Ishikawa (cell line): ENCODE results near the gene KCNB1.

ENCODE experiments used
- CEBPB ChIP-seq: IDR thresholded peaks from 2 replicates; pipeline ENCODE4 v1.6.1; 2012
- CREB1 ChIP-seq: IDR thresholded peaks from 2 replicates; pipeline ENCODE4 v1.6.1; 2012; ENCODE audit warnings: low read depth
- EGR1 ChIP-seq: IDR thresholded peaks from 2 replicates; pipeline ENCODE4 v1.6.1; 2012
- EP300 ChIP-seq: IDR thresholded peaks from 2 replicates; pipeline ENCODE4 v1.6.1; 2012; ENCODE audit warnings: borderline replicate concordance
- FOXM1 ChIP-seq: IDR thresholded peaks from 2 replicates; pipeline ENCODE4 v1.6.1; 2012; ENCODE audit warnings: low read depth, borderline replicate concordance
- MAX ChIP-seq: IDR thresholded peaks from 2 replicates; pipeline ENCODE4 v1.6.1; 2012
- NFIC ChIP-seq: IDR thresholded peaks from 2 replicates; pipeline ENCODE4 v1.6.1; 2012
- RAD21 ChIP-seq: IDR thresholded peaks from 2 replicates; pipeline ENCODE4 v1.6.1; 2012; ENCODE audit warnings: low read depth
- REST ChIP-seq: IDR thresholded peaks from 2 replicates; pipeline ENCODE4 v1.6.1; 2012; ENCODE audit warnings: low read depth, mild to moderate bottlenecking
- TAF1 ChIP-seq: IDR thresholded peaks from 2 replicates; pipeline ENCODE4 v1.6.1; 2012; ENCODE audit warnings: low read depth, mild to moderate bottlenecking
- TCF12 ChIP-seq: IDR thresholded peaks from 2 replicates; pipeline ENCODE4 v1.6.1; 2012; ENCODE audit warnings: low read depth
- TEAD4 ChIP-seq: IDR thresholded peaks from 2 replicates; pipeline ENCODE4 v1.6.1; 2012
- USF1 ChIP-seq: IDR thresholded peaks from 2 replicates; pipeline ENCODE4 v1.6.1; 2012
- YY1 ChIP-seq: IDR thresholded peaks from 2 replicates; pipeline ENCODE4 v1.6.1; 2012; ENCODE audit warnings: low read depth
- ZBTB7A ChIP-seq: IDR thresholded peaks from 2 replicates; pipeline ENCODE4 v1.6.1; 2012; ENCODE audit warnings: low read depth

The KCNB1 gene

DNA sequence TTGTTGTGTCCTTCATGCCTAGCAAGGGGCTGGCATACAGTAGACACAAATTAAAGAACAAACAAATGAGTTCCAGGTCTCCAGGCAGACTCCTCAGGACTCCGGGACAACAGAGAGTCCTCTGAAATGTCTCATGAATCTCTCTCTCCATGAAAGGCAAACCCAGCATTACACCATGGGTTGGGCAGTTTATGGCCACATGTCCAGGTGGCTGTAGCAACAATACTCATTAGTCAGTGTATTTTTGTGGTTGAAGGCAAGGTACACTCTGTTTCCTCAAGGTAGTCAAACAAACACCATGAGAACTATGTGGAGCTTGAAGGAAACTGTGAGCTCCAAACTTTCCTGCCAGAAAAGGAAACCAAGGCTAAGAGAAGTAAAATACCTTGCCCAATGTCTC lies 62.2 kb downstream of the KCNB1 start:
- TF ChIP-seq YY1 (no peak), USF1 (no peak), NFIC (no peak), TCF12 (no peak), TAF1 (no peak), CREB1 (no peak), EP300 (no peak), ZBTB7A (no peak), FOXM1 (no peak), MAX (no peak), TEAD4 (no peak), RAD21 (no peak), REST (no peak), EGR1 (no peak), CEBPB (no peak)

- TF ChIP-seq MAX, result no peak
- TF ChIP-seq TCF12, result no peak
- TF ChIP-seq USF1, result no peak
- TF ChIP-seq EP300, result no peak
- TF ChIP-seq YY1, result no peak
- no peak for TF ChIP-seq TEAD4
- TF ChIP-seq TAF1, result no peak
- TF ChIP-seq EGR1, result no peak
- TF ChIP-seq CEBPB, result no peak
- TF ChIP-seq CREB1, result no peak
- no peak for TF ChIP-seq ZBTB7A
- TF ChIP-seq NFIC, result no peak
- TF ChIP-seq REST, result no peak
- no peak for TF ChIP-seq RAD21
- TF ChIP-seq FOXM1, result no peak
Measured at GRCh38 chr20:49419785-49420184, 62.7 kb downstream of the KCNB1 start.

GRCh38 chr20:49418809-49419208 lies 63.7 kb downstream of the KCNB1 start:
- TF ChIP-seq EP300 (no peak), EGR1 (no peak), RAD21 (no peak), MAX (no peak), NFIC (no peak), CEBPB (no peak), USF1 (no peak), TAF1 (no peak)

GRCh38 chr20:49417843-49418555 lies 64.5 kb downstream of the KCNB1 start:
- TF ChIP-seq TAF1, result no peak

- TF ChIP-seq REST (no peak), CREB1 (no peak), TEAD4 (no peak), NFIC (no peak), FOXM1 (no peak), CEBPB (no peak), EP300 (no peak), EGR1 (no peak)
Measured at GRCh38 chr20:49415668-49416044, 66.8 kb downstream of the KCNB1 start.
